HUES64 (cell line): ENCODE data around the gene MADD.

Experiments
- H3K27ac ChIP-seq: 2 replicates; pipeline ENCODE4 v1.7.0; 2013; ENCODE audit warnings: low read depth, low read length, inconsistent platforms
- H3K27me3 ChIP-seq: 2 replicates; pipeline ENCODE4 v1.6.1; 2013; ENCODE audit warnings: mild to moderate bottlenecking, low read length; ENCODE audit not compliant: insufficient read depth
- H3K36me3 ChIP-seq: 2 replicates; pipeline ENCODE4 v1.6.1; 2013; ENCODE audit warnings: mild to moderate bottlenecking, low read length; ENCODE audit not compliant: insufficient read depth
- H3K4me1 ChIP-seq: 2 replicates; pipeline ENCODE4 v1.6.1; 2013; ENCODE audit warnings: mild to moderate bottlenecking, low read length, moderate library complexity; ENCODE audit not compliant: insufficient read depth
- H3K4me3 ChIP-seq: 2 replicates; pipeline ENCODE4 v1.5.1; 2013; ENCODE audit warnings: mild to moderate bottlenecking, low read length, moderate library complexity
- H3K9ac ChIP-seq: 2 replicates; pipeline ENCODE4 v1.6.1; 2013; ENCODE audit warnings: mild to moderate bottlenecking, low read depth, low read length
- H3K9me3 ChIP-seq: 2 replicates; pipeline ENCODE4 v1.6.1; 2013; ENCODE audit warnings: low read depth, low read length; ENCODE audit not compliant: insufficient read depth
- WGBS: fragments of 150-250, 120-280 bp; methylation state at CpG from one replicate; pipeline ENCODE4 v1.1.7; 2013; ENCODE audit warnings: missing lambda C conversion rate; 5-methylcytosine and 5-hydroxymethylcytosine counted together

Gene MADD

GRCh38 chr11:47325271-47326041 lies 55.5 kb downstream of the MADD start:
- no peak overlapping the region for H3K9ac ChIP-seq
- H3K27me3 ChIP-seq, result no peaks in the 10 kb centered on the region
- no peaks in the 10 kb centered on the region for H3K9me3 ChIP-seq
- 91% methylated on average over 15 of the region's 15 CpGs for WGBS
- H3K4me1 ChIP-seq, result no peaks in the 10 kb centered on the region
- H3K4me3 ChIP-seq, result no peak overlapping the region
- H3K36me3 ChIP-seq, result peaks cover 46% of the 10 kb centered on the region
- H3K27ac ChIP-seq, result no peak overlapping the region

- 97% methylated on average over 12 of the region's 12 CpGs for WGBS
- H3K4me1 ChIP-seq, result no peaks in the 10 kb centered on the region
- no peak overlapping the region for H3K9ac ChIP-seq
- no peaks in the 10 kb centered on the region for H3K27me3 ChIP-seq
- H3K4me3 ChIP-seq, result no peak overlapping the region
- H3K36me3 ChIP-seq, result peaks cover 46% of the 10 kb centered on the region
- H3K9me3 ChIP-seq, result no peaks in the 10 kb centered on the region
- no peak overlapping the region for H3K27ac ChIP-seq
These were observed 56.3 kb downstream of the MADD start for GRCh38 chr11:47326198-47326597.

DNA sequence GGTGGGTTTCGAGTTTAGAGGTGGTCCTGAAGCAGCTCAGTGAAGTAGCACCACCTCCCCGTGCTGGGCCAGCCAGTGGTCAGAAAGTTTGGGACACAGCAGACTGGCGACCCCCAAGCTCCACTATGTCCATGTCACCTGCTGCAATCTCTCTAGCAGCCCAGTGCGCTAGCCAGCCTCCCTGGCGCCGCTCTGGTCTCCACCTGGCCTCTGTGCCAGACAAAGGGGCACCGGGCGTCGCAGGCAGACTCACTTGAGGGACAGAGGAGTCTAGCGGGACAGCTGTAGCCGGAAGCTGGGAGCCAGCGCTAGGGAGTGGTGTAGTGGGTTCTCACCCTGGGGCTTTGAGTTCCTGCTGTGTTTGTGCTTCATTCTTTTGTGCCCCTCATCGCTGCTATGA lies 57.1 kb downstream of the MADD start:
- 95% methylated on average over 13 of the region's 13 CpGs for WGBS
- Histone ChIP-seq H3K9ac (no peak overlapping the region; the same call in 1 of the 2 replicates), H3K4me1 (no peaks in the 10 kb centered on the region), H3K27me3 (no peaks in the 10 kb centered on the region), H3K4me3 (no peak overlapping the region), H3K9me3 (no peaks in the 10 kb centered on the region), H3K36me3 (peaks cover 41% of the 10 kb centered on the region), H3K27ac (no peak overlapping the region)

GRCh38 chr11:47327949-47328348 lies 58.0 kb downstream of the MADD start:
- no peaks in the 10 kb centered on the region for H3K27me3 ChIP-seq
- no peaks in the 10 kb centered on the region for H3K4me1 ChIP-seq
- 92% methylated on average over 5 of the region's 5 CpGs for WGBS
- peaks cover 40% of the 10 kb centered on the region for H3K36me3 ChIP-seq
- no peaks in the 10 kb centered on the region for H3K9me3 ChIP-seq
- H3K9ac ChIP-seq, result no peak overlapping the region
- H3K4me3 ChIP-seq, result no peak overlapping the region
- no peak overlapping the region for H3K27ac ChIP-seq

DNA sequence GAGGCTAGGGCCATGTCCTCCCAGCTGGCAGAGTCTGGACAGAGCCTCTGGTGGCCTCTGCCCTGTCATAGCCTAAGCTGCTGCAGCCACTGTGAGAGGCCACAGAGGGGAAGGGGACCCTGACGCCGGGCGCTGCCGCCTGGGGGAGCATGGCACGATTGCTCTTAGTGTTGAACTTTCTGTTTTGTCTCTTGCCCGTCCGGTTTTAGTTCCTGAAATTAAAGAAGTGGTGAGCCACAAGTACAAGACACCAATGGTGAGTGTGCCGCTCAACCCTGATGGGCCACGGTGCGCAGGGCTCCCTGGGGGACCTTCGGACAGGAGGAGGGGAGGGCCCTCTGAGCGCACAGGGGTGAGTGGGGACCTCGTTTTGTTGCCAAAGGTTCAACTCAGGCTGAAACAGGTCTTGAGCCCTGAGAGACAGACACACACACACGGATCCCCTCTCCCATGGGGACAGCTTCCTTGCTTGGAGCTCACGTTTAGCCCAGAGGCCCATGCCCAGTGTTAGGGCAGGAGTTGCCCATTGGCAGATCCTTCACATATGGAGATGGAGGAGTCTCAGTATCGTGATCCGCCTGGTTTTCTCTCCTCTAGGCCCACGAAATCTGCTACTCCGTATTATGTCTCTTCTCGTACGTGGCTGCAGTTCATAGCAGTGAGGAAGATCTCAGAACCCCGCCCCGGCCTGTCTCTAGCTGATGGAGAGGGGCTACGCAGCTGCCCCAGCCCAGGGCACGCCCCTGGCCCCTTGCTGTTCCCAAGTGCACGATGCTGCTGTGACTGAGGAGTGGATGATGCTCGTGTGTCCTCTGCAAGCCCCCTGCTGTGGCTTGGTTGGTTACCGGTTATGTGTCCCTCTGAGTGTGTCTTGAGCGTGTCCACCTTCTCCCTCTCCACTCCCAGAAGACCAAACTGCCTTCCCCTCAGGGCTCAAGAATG lies 58.8 kb downstream of the MADD start:
- no peak overlapping the region for H3K9ac ChIP-seq
- H3K4me3 ChIP-seq, result no peak overlapping the region

GRCh38 chr11:47329431-47329986 lies 59.6 kb downstream of the MADD start:
- H3K9me3 ChIP-seq, result no peaks in the 10 kb centered on the region
- no peaks in the 10 kb centered on the region for H3K27me3 ChIP-seq
- no peaks in the 10 kb centered on the region for H3K4me1 ChIP-seq
- peaks cover 37% of the 10 kb centered on the region for H3K36me3 ChIP-seq
- H3K4me3 ChIP-seq, result no peak overlapping the region
- H3K27ac ChIP-seq, result no peak overlapping the region
- WGBS, result 95% methylated on average over 11 of the region's 12 CpGs
- H3K9ac ChIP-seq, result no peak overlapping the region; the same call in 1 of the 2 replicates

More for the DNA sequence above, 58.8 kb downstream of the MADD start:
- H3K27me3 ChIP-seq, result no peaks in the 10 kb centered on the region
- WGBS, result 92% methylated on average over 29 of the region's 29 CpGs
- no peaks in the 10 kb centered on the region for H3K4me1 ChIP-seq
- no peak overlapping the region for H3K27ac ChIP-seq
- peaks cover 40% of the 10 kb centered on the region for H3K36me3 ChIP-seq
- H3K9me3 ChIP-seq, result no peaks in the 10 kb centered on the region

DNA sequence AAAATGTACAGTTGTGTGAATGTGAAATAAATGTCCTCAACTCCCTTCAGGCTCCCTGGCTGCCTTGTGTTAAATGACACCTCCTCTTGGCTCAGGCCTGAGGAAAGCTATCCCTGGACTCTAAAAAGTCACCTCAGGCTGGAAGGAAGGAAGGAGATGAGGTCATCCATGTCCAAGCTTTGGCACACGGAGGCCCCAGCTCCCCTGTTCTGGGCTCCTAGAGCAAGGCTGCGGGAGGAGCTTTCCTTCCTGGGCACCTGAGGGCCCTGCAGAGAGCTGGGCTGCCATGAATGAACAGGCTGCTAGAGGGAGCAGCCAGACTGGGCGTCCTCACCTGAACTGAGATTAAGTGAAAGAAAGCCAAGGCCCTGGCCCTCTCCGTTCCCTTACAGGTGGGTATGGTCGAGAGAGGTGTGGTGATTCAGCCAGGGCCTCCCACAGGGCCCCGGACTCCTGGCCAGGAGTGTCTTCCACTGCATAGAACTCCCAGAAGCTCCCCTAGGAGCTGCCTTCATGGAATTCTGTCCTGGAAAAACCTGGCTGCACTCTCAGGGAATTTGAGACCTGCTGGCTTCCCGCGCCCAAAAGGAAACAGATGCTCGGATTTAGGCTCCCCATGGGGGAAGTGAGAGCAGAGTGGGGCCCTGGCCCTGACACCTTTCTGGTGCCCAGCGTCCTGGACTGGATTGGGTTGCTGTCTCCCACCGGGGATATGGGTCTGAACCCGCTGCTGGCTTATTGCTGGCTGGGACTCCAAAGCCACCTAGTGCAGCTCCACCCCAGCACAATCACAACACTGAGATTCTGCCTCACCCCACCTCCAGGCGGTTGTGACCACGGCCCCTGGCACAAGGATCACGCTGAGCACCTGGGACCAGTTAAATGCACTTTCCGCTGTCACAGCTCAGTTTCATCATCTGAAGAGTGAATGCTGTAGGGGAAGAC lies 60.3 kb downstream of the MADD start:
- Histone ChIP-seq H3K27ac (no peak overlapping the region), H3K27me3 (no peaks in the 10 kb centered on the region), H3K4me1 (no peaks in the 10 kb centered on the region), H3K9me3 (no peaks in the 10 kb centered on the region), H3K9ac (no peak overlapping the region; the same call in 1 of the 2 replicates), H3K4me3 (no peak overlapping the region), H3K36me3 (peaks cover 35% of the 10 kb centered on the region)
- WGBS, result 87% methylated on average over 16 of the region's 16 CpGs

DNA sequence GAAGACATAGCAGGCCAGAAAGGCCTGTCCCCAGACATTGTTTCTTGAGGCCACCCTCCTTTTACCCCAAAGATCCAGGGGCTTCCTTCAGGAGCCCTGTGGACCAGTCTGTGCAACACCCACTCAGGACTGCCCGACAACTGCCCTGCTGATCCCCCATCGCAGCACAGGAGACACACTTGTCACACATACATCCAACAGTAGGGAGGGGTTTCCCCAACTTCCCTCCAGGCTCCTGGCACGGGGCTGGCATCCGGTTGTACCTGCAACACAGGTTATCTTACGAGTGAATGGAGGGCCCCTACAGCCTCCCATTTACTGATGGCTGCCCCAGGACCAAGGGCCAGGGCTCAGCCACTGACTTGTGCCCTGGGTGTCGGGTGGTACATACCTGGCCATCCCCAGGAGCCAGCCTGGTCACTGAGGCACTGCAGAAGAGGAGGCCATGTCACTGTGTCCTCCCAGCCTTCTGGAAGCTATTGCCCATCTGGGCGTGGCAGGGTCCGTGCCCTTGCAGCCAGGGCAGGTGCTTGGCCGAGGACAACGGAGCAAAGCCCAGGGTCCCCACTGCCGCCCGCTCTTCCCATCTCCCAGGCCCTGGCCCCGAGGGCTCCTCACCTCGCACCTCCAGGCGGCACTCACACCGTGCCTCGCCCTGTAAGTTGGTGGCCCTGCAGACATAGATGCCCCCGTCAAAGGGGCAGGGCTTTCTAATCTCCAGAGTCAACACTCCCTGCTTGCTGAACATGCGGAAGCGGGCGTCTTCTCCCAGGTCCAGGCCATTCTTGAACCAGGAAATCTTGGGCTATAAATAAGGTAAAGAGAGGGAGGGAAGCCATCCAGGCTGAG lies 61.7 kb downstream of the MADD start:
- Histone ChIP-seq H3K9me3 (no peaks in the 10 kb centered on the region), H3K27me3 (no peaks in the 10 kb centered on the region), H3K4me3 (no peak overlapping the region), H3K9ac (no peak overlapping the region), H3K36me3 (peaks cover 26% of the 10 kb centered on the region), H3K27ac (no peak overlapping the region), H3K4me1 (no peaks in the 10 kb centered on the region)
- WGBS, result 92% methylated on average over 21 of the region's 21 CpGs

GRCh38 chr11:47332303-47332711 lies 62.4 kb downstream of the MADD start:
- H3K9me3 ChIP-seq, result no peaks in the 10 kb centered on the region
- H3K4me3 ChIP-seq, result no peak overlapping the region
- peaks cover 19% of the 10 kb centered on the region for H3K36me3 ChIP-seq
- no peak overlapping the region for H3K9ac ChIP-seq
- H3K27ac ChIP-seq, result no peak overlapping the region
- WGBS, result 93% methylated on average over 13 of the region's 13 CpGs
- no peaks in the 10 kb centered on the region for H3K27me3 ChIP-seq
- no peaks in the 10 kb centered on the region for H3K4me1 ChIP-seq
